Measurements from ENCODE around the gene SF3B2. TPM values are rescaled to one million over a fixed set of nuclear protein-coding genes. Genes with fewer than 3 reads are reported as not detected.

The SF3B2 gene
- total and polyA plus RNA-seq, 2 donors (not counting 3 experiments of a cell fraction or from before 2014, with no cell fraction given), result 99.4 to 196 TPM

- BruUV-seq (replicated peaks), result no TSS peak
- H3K27me3 ChIP-seq (ENCODE audit: control insufficient read depth in 2 of 2, insufficient read depth in 2 of 2, low read length in 2 of 2), result no peaks in the 10 kb centered on the region
- H3K79me2 ChIP-seq (ENCODE audit: control insufficient read depth, insufficient read depth, low read length), result peaks cover 28% of the 10 kb centered on the region
- H4K20me1 ChIP-seq (replicated peaks; ENCODE audit: control insufficient read depth, extremely low read depth, insufficient read depth, low read length), result no peaks in the 10 kb centered on the region
- FAIRE-seq, result no peak
- H3K9me3 ChIP-seq (replicated peaks; ENCODE audit: control insufficient read depth, insufficient read depth, low read length), result no peaks in the 10 kb centered on the region
- intact Hi-C loops (cut with micrococcal nuclease) (no loop called here), dilution Hi-C loops (cut with MboI; ENCODE audit: extremely low pct_ligation_motif_present, low sequenced_read_pairs) (no loop called here)
- CTCF ChIA-PET, result no interaction called here
- no peak overlapping the region for H3K9ac ChIP-seq (replicated peaks; ENCODE audit: extremely low read depth, insufficient read depth, low read length)
- H3K4me3 ChIP-seq (replicated peaks in 1 of 3; ENCODE audit: insufficient read depth in 1 of 3, low read depth in 1 of 3, low read length in 3 of 3), result no peak overlapping the region
- DNase-seq (ENCODE audit: low read depth, low spot score), result no peak
- TF ChIP-seq GATA2 (IDR thresholded peaks at IDR 0.05; ENCODE audit: insufficient read depth, insufficient read length, low read depth, low read length) (no peak), FOS (IDR thresholded peaks at IDR 0.05; ENCODE audit: borderline replicate concordance, insufficient read depth, low read length) (no peak), EZH2 (IDR thresholded peaks at IDR 0.05; ENCODE audit: borderline replicate concordance, low read depth, low read length, severe bottlenecking) (no peak), POLR2A (IDR thresholded peaks at IDR 0.05; ENCODE audit: low read depth, low read length) (no peak), JUN (IDR thresholded peaks at IDR 0.05; ENCODE audit: borderline replicate concordance, insufficient read depth, insufficient read length, low read depth) (no peak), MYC (IDR thresholded peaks at IDR 0.05; ENCODE audit: low read depth, low read length) (no peak), POLR2AphosphoS5 (IDR thresholded peaks at IDR 0.05; ENCODE audit: insufficient read depth, low read depth, low read length) (no peak)
- TF ChIP-seq, protein P1, sequence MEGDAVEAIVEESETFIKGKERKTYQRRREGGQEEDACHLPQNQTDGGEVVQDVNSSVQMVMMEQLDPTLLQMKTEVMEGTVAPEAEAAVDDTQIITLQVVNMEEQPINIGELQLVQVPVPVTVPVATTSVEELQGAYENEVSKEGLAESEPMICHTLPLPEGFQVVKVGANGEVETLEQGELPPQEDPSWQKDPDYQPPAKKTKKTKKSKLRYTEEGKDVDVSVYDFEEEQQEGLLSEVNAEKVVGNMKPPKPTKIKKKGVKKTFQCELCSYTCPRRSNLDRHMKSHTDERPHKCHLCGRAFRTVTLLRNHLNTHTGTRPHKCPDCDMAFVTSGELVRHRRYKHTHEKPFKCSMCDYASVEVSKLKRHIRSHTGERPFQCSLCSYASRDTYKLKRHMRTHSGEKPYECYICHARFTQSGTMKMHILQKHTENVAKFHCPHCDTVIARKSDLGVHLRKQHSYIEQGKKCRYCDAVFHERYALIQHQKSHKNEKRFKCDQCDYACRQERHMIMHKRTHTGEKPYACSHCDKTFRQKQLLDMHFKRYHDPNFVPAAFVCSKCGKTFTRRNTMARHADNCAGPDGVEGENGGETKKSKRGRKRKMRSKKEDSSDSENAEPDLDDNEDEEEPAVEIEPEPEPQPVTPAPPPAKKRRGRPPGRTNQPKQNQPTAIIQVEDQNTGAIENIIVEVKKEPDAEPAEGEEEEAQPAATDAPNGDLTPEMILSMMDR (IDR thresholded peaks at IDR 0.05; ENCODE audit: extremely low read depth in 1 of 2, insufficient read depth in 1 of 2, low read depth in 1 of 2, low read length in 2 of 2), result no peak
- TF ChIP-seq, protein P2, sequence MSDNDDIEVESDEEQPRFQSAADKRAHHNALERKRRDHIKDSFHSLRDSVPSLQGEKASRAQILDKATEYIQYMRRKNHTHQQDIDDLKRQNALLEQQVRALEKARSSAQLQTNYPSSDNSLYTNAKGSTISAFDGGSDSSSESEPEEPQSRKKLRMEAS (IDR thresholded peaks at IDR 0.05; ENCODE audit: insufficient read depth, insufficient read length), result no peak
- peaks cover under 1% of the 10 kb centered on the region for H3K4me1 ChIP-seq (ENCODE audit: control insufficient read depth, extremely low read depth, insufficient read depth, low read length)
- H2AFZ ChIP-seq (ENCODE audit: low read depth, low read length), result no peak overlapping the region
- POLR2A ChIA-PET, result no interaction called here
- H3K36me3 ChIP-seq (ENCODE audit: control insufficient read depth in 2 of 2, extremely low read depth in 1 of 2, insufficient read depth in 2 of 2, low read length in 2 of 2), result no peaks in the 10 kb centered on the region
- H3K4me2 ChIP-seq (ENCODE audit: insufficient read depth, low read length), result no peak overlapping the region
- H3K27ac ChIP-seq (ENCODE audit: insufficient read depth, low read depth, low read length), result no peak overlapping the region
- H3K9me1 ChIP-seq (replicated peaks; ENCODE audit: control insufficient read depth, extremely low read depth, insufficient read depth, low read length), result no peaks in the 10 kb centered on the region
These were observed 36.9 kb downstream of the SF3B2 start for GRCh38 chr11:66089067-66089466.

Data from endothelial cell of umbilical vein (primary cell).